HCT116 (cell line): ENCODE measurements around the gene ACTL7B. TPM values are rescaled to one million over a fixed set of nuclear protein-coding genes. Genes with fewer than 3 reads are reported as not detected.

Experiments
- ATAC-seq: fragments of 200-7000 bp; cut with Tn5 transposase; 2 replicates; pipeline ENCODE4 v1.9.1; 2020; ENCODE audit warnings: mild to moderate bottlenecking, moderate library complexity
- BruUV-seq: library from RNA; stranded (reverse); fragments of 400-500 nt; replicated peaks from 2 replicates; lab custom pipeline; 2021; lab: Mats Ljungman, UMichigan
- CTCF ChIA-PET: fragments of 300-600 bp; sonication (Branson Sonifier 250); formaldehyde crosslinking; loops from one replicate; lab custom pipeline; 2021; ENCODE audit warnings: antibody characterized with exemption; lab: Charles Lee
- POLR2A ChIA-PET: fragments of 300-600, 350-600 bp; sonication (Branson Sonifier 250); formaldehyde crosslinking; loops from one replicate; lab custom pipeline; 2021; ENCODE audit warnings: antibody characterized with exemption; lab: Charles Lee
- RAD21 ChIA-PET, 2 experiments: fragments of 300-600 bp; sonication (Branson Sonifier 250); formaldehyde crosslinking; loops; one replicate each; lab custom pipeline; 2023; ENCODE audit warnings: low total read pairs in 2 of 2; ENCODE audit not compliant: uncharacterized antibody in 2 of 2, unreplicated experiment in 2 of 2, low non-redundant PET in 1 of 2; lab: Charles Lee
- DNase-seq: peaks from one replicate; pipeline ENCODE4 v3.0.0-alpha.2; 2010; ENCODE audit warnings: low read depth, low spot score
- H2AFZ ChIP-seq: fragments of 200-600 bp; shearing (Covaris generic), sonication (generic); 2 replicates; pipeline ENCODE4 v1.6.1; 2017; ENCODE audit warnings: low read depth, mixed run types, mixed read lengths, antibody characterized with exemption, low read length; ENCODE audit not compliant: poor library complexity, severe bottlenecking
- H3K27ac ChIP-seq: 2 replicates; pipeline ENCODE4 v1.5.1; 2012; ENCODE audit warnings: low read depth, low read length
- H3K27me3 ChIP-seq: fragments of 200-600 bp; sonication (generic); 2 replicates; pipeline ENCODE4 v1.6.1; 2016; ENCODE audit warnings: mixed run types, low read length, mixed read lengths; ENCODE audit not compliant: insufficient read depth
- H3K36me3 ChIP-seq, 2 experiments: fragments of 200-500 bp in 1 of 2; fragments of 200-600 bp in 1 of 2; sonication (Bioruptor generic) in 1 of 2; sonication (generic) in 1 of 2; 2 replicates each; pipeline versions ENCODE4 v1.5.1 to v1.6.1; 2014 to 2016; ENCODE audit warnings: low read length in 2 of 2, inconsistent platforms in 1 of 2, mixed read lengths in 1 of 2, mixed run types in 1 of 2; ENCODE audit not compliant: insufficient read depth in 2 of 2, control insufficient read depth in 1 of 2
- H3K4me1 ChIP-seq, 2 experiments: fragments of 200-600 bp in 1 of 2; sonication (generic) in 1 of 2; 2 replicates each; pipeline versions ENCODE4 v1.5.1 to v1.6.1; 2012 to 2017; ENCODE audit warnings: low read length in 2 of 2, inconsistent platforms in 1 of 2, mild to moderate bottlenecking in 1 of 2, mixed read lengths in 1 of 2, mixed run types in 1 of 2, moderate library complexity in 1 of 2; ENCODE audit not compliant: insufficient read depth in 2 of 2, control insufficient read depth in 1 of 2
- H3K4me2 ChIP-seq: fragments of 200-600 bp; sonication (generic); 2 replicates; pipeline ENCODE4 v1.6.1; 2017; ENCODE audit warnings: mixed run types, low read length, mixed read lengths
- H3K4me3 ChIP-seq, 2 experiments: fragments of 200-600 bp in 1 of 2; sonication (generic) in 1 of 2; replicated peaks in 1 of 2; 2 replicates each; pipeline ENCODE4 v1.5.1; 2011 to 2016; ENCODE audit warnings: low read length in 2 of 2, control low read depth in 1 of 2, low read depth in 1 of 2, mild to moderate bottlenecking in 1 of 2, mixed read lengths in 1 of 2, mixed run types in 1 of 2
- H3K79me2 ChIP-seq: fragments of 200-600 bp; sonication (generic); 2 replicates; pipeline ENCODE4 v1.6.1; 2017; ENCODE audit warnings: mild to moderate bottlenecking, mixed run types, low read length, moderate library complexity, mixed read lengths; ENCODE audit not compliant: insufficient read depth
- H3K9ac ChIP-seq: fragments of 200-600 bp; sonication (generic); 2 replicates; pipeline ENCODE4 v1.6.1; 2016; ENCODE audit warnings: low read length, mixed read lengths
- H3K9me2 ChIP-seq: fragments of 200-600 bp; sonication (generic), shearing (Covaris generic); 2 replicates; pipeline ENCODE4 v1.6.1; 2017; ENCODE audit warnings: mixed run types, mild to moderate bottlenecking, moderate library complexity; ENCODE audit not compliant: insufficient read depth
- H3K9me3 ChIP-seq, 2 experiments: fragments of 200-500 bp in 1 of 2; fragments of 200-600 bp in 1 of 2; sonication (Bioruptor generic) in 1 of 2; sonication (generic) in 1 of 2; 2 replicates each; pipeline ENCODE4 v1.6.1; 2014 to 2017; ENCODE audit warnings: low read length in 2 of 2, mixed read lengths in 2 of 2, inconsistent platforms in 1 of 2, low read depth in 1 of 2, mild to moderate bottlenecking in 1 of 2, mixed run types in 1 of 2, moderate library complexity in 1 of 2; ENCODE audit not compliant: control insufficient read depth in 1 of 2, insufficient read depth in 1 of 2
- H4K20me1 ChIP-seq: fragments of 200-600 bp; sonication (generic), shearing (Covaris generic); 2 replicates; pipeline ENCODE4 v1.6.1; 2017; ENCODE audit warnings: mixed run types, mild to moderate bottlenecking, moderate library complexity; ENCODE audit not compliant: insufficient read depth
- EZH2 ChIP-seq: fragments of 200-600 bp; sonication (generic); IDR thresholded peaks from 2 replicates; pipeline ENCODE4 v1.6.1; 2017; ENCODE audit warnings: antibody characterized with exemption, mixed run types
- EZH2phosphoT487 ChIP-seq: fragments of 200-600 bp; IDR thresholded peaks from 2 replicates; pipeline ENCODE4 v1.6.1; 2018; ENCODE audit warnings: antibody characterized with exemption, borderline replicate concordance
- FOSL1 ChIP-seq: IDR thresholded peaks from 2 replicates; pipeline ENCODE4 v1.6.1; 2012; ENCODE audit warnings: low read depth
- JUND ChIP-seq: IDR thresholded peaks from 2 replicates; pipeline ENCODE4 v1.6.1; 2012
- SIN3A ChIP-seq: IDR thresholded peaks from 2 replicates; pipeline ENCODE4 v1.6.1; 2012; ENCODE audit warnings: low read depth
- ZNF274 ChIP-seq: fragments of 200-500 bp; sonication (Bioruptor generic); IDR thresholded peaks from 2 replicates; pipeline ENCODE4 v1.6.1; 2014; ENCODE audit warnings: mild to moderate bottlenecking, low read depth, low read length, inconsistent platforms
- intact Hi-C: fragments of 100-400 bp; cut with micrococcal nuclease; formaldehyde crosslinking; loops from 2 replicates; pipeline ENCODE4 v1.10.0; 2022
- total RNA-seq: library from RNA; stranded (reverse); gene quantifications from one replicate; pipeline ENCODE4 v1.2.1, GENCODE V29; 2021; ENCODE audit not compliant: unreplicated experiment
- TF ChIP-seq, protein P1 (sequence below), 3 experiments: fragments of 200-600 bp in 1 of 3; sonication (generic) in 1 of 3; IDR thresholded peaks in 2 of 3; conservative IDR thresholded peaks in 1 of 3; 2 replicates each; pipeline ENCODE4 v1.5.1; 2012 to 2017; ENCODE audit warnings: low read depth in 2 of 3, low read length in 2 of 3, antibody characterized with exemption in 1 of 3, borderline replicate concordance in 1 of 3, control low read depth in 1 of 3, mild to moderate bottlenecking in 1 of 3, mixed read lengths in 1 of 3, mixed run types in 1 of 3, moderate library complexity in 1 of 3; ENCODE audit not compliant: insufficient read depth in 1 of 3

ACTL7B gene
- total RNA-seq, 1 experiment from 2014 or later: not detected

DNA sequence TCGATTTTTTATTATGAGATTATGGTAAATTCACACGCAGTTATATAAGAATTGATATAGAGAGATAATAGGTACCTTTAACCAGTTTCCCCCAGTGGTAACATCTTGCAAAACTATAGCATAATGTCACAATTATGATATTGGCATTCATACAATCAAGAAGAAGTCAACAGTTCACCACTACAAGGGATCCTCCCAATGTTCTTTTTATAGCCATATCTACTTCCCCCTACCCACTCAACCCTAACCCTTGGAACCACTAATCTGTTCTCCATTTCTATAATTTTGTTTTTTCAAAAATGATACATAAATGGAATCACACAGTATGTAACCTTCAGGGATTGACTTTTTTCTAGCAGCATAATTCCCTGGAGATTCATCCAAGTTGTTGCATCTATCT lies 9.8 kb downstream of the ACTL7B start:
- Histone ChIP-seq H3K27ac (no peak overlapping the region), H2AFZ (no peak overlapping the region), H3K4me1 (no peaks in the 10 kb centered on the region), H3K4me2 (no peak overlapping the region), H3K9ac (no peak overlapping the region), H3K27me3 (no peaks in the 10 kb centered on the region), H3K79me2 (no peaks in the 10 kb centered on the region), H3K36me3 (no peaks in the 10 kb centered on the region), H3K9me3 (no peaks in the 10 kb centered on the region), H3K4me3 (no peak overlapping the region), H3K9me2 (peaks cover 5% of the 10 kb centered on the region; the same call in 1 of the 2 replicates), H4K20me1 (no peaks in the 10 kb centered on the region)
- CTCF ChIA-PET: no interaction called here
- intact Hi-C loops: no loop called here
- BruUV-seq: no TSS peak
- TF ChIP-seq FOSL1: no peak
- TF ChIP-seq, protein P1, sequence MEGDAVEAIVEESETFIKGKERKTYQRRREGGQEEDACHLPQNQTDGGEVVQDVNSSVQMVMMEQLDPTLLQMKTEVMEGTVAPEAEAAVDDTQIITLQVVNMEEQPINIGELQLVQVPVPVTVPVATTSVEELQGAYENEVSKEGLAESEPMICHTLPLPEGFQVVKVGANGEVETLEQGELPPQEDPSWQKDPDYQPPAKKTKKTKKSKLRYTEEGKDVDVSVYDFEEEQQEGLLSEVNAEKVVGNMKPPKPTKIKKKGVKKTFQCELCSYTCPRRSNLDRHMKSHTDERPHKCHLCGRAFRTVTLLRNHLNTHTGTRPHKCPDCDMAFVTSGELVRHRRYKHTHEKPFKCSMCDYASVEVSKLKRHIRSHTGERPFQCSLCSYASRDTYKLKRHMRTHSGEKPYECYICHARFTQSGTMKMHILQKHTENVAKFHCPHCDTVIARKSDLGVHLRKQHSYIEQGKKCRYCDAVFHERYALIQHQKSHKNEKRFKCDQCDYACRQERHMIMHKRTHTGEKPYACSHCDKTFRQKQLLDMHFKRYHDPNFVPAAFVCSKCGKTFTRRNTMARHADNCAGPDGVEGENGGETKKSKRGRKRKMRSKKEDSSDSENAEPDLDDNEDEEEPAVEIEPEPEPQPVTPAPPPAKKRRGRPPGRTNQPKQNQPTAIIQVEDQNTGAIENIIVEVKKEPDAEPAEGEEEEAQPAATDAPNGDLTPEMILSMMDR (IDR thresholded peaks at IDR 0.05 in 2 of 3, conservative IDR thresholded peaks at IDR 0.05 in 1 of 3; ENCODE audit: borderline replicate concordance in 1 of 3, insufficient read depth in 1 of 3, low read depth in 2 of 3, low read length in 2 of 3): no peak
- no peak for TF ChIP-seq EZH2phosphoT487
- RAD21 ChIA-PET: no interaction called here
- DNase-seq: no peak
- POLR2A ChIA-PET: no interaction called here
- no peak for ATAC-seq

DNA sequence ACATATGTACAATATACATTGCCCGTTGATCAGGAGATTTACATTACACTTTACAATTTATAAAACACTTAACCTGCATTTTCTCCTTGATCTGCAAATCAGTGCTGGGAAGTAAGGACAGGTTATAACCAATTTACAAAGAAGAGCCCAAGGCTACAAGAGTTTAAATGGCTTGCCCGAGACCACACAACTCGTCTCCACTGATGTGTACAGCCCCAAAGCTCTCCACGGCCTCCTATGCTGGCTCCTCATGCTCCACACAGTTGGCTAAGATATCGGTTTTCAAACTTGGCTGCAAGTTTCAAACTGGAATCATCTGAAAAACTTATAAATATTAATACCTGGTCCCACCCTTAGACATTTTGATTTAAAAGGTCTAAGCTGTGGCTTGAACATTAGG lies 10.3 kb downstream of the ACTL7B start:
- BruUV-seq: no TSS peak

More for the DNA sequence above, 10.3 kb downstream of the ACTL7B start:
- Histone ChIP-seq H3K36me3 (no peaks in the 10 kb centered on the region), H3K9me3 (no peaks in the 10 kb centered on the region), H4K20me1 (no peaks in the 10 kb centered on the region), H3K4me2 (no peak overlapping the region), H3K4me1 (no peaks in the 10 kb centered on the region), H3K9ac (no peak overlapping the region), H3K9me2 (peaks cover 5% of the 10 kb centered on the region; the same call in 1 of the 2 replicates), H3K27ac (no peak overlapping the region), H3K4me3 (no peak overlapping the region), H2AFZ (no peak overlapping the region), H3K27me3 (no peaks in the 10 kb centered on the region), H3K79me2 (no peaks in the 10 kb centered on the region)
- intact Hi-C loops: no loop called here
- ChIA-PET RAD21 (no interaction called here), CTCF (no interaction called here), POLR2A (no interaction called here)
- no peak for ATAC-seq
- TF ChIP-seq ZNF274 (no peak), FOSL1 (no peak), SIN3A (no peak), EZH2 (no peak), JUND (no peak)
- DNase-seq: no peak
